Memory B cell (primary cell): ENCODE results near the gene RNF11.

Source experiments
- ATAC-seq: fragments of 150-1000 bp; cut with Tn5 transposase; 2 replicates; pipeline ENCODE4 v1.10.0; 2021; ENCODE audit warnings: low read depth, mild to moderate bottlenecking, moderate library complexity
- DNase-seq, 2 donors: peaks; one replicate each; pipeline ENCODE4 v3.0.0; 2022; ENCODE audit warnings: low spot score in 2 of 2
- H3K27ac Mint-ChIP-seq: one replicate; pipeline ENCODE4 v1.8.0; 2022; ENCODE audit warnings: mild to moderate bottlenecking, moderate library complexity, mixed read lengths
- H3K27me3 Mint-ChIP-seq: one replicate; pipeline ENCODE4 v1.8.0; 2022; ENCODE audit warnings: mixed read lengths
- H3K36me3 Mint-ChIP-seq: one replicate; pipeline ENCODE4 v1.8.0; 2022; ENCODE audit warnings: mild to moderate bottlenecking, mixed read lengths
- H3K4me1 Mint-ChIP-seq: one replicate; pipeline ENCODE4 v1.8.0; 2022; ENCODE audit warnings: mixed read lengths
- H3K4me3 Mint-ChIP-seq: one replicate; pipeline ENCODE4 v1.8.0; 2022; ENCODE audit warnings: mild to moderate bottlenecking, moderate library complexity, mixed read lengths
- H3K9me3 Mint-ChIP-seq: one replicate; pipeline ENCODE4 v1.8.0; 2022; ENCODE audit warnings: mixed read lengths

RNF11 gene

DNA sequence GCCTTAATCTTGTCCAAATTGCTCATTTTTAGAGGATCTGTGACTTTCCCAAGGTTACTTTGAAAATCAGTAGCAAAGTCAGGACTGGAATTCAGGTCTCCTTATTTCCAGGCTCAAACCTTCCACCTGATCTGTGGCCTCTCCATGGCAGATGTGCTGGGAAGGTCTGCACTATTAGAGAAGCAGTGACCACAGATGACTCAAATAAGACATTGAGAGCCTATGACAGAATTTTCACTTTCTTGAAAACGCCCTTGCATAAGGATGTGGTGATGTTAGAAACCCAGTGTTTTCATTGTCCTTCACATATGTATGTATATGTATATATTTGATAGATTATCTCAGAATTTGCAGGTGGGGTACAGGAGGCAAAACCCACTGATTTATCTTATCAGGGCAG is 49.0 kb downstream of the RNF11 start:
- no peak for ATAC-seq
- Mint-ChIP-seq H3K4me1 (no peaks in the 10 kb centered on the region), H3K27me3 (peaks cover 4% of the 10 kb centered on the region), H3K27ac (no peak overlapping the region), H3K36me3 (no peaks in the 10 kb centered on the region), H3K9me3 (no peaks in the 10 kb centered on the region), H3K4me3 (no peak overlapping the region)
- no peak for DNase-seq

DNA sequence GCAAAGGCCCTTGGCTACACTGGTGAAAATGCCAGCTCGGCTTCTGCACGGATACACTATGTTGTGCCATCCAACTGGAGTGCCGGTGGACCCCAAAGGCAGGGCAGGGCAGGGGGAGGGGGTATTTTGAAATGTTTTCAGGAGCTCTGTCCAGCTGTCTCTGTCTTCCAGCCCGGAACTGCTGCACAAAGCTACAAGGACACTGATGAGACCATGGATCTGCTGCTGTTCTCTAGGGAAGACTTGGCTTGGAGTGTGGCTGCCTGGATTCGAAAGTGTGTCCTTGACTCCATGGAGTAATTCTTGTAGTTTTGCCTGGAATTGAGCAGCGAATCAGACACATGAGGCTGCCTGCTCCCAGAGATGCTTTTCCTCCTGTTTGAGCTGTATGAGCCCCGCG is 51.9 kb downstream of the RNF11 start:
- Mint-ChIP-seq H3K36me3 (no peaks in the 10 kb centered on the region), H3K4me3 (no peak overlapping the region), H3K9me3 (no peaks in the 10 kb centered on the region), H3K27me3 (peaks cover 4% of the 10 kb centered on the region), H3K4me1 (no peaks in the 10 kb centered on the region), H3K27ac (no peak overlapping the region)
- no peak for ATAC-seq
- no peak for DNase-seq

DNA sequence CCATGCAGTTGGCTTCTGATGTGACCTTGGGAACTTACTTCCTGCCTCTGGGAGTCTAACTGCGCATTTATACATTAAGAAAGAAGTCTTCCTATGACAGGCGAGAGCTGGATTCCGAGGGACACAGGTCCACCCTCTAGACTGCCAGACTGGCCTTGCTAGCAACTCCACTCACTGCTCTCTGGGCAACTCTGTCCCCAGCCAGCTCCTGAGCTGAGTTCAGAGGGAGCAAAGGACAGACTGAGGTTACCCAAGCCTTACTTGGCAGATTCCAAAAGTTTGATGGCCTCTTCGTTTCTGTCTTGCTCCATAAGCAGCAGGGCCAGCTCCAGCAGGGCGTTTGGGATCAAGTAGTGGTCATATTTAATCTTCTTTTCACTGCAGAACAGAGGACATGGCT is 52.5 kb downstream of the RNF11 start:
- H3K9me3 Mint-ChIP-seq, result no peaks in the 10 kb centered on the region
- H3K4me3 Mint-ChIP-seq, result no peak overlapping the region
- DNase-seq (no peak), ATAC-seq (no peak)
- peaks cover 4% of the 10 kb centered on the region for H3K27me3 Mint-ChIP-seq
- H3K36me3 Mint-ChIP-seq, result no peaks in the 10 kb centered on the region
- no peaks in the 10 kb centered on the region for H3K4me1 Mint-ChIP-seq
- no peak overlapping the region for H3K27ac Mint-ChIP-seq

DNA sequence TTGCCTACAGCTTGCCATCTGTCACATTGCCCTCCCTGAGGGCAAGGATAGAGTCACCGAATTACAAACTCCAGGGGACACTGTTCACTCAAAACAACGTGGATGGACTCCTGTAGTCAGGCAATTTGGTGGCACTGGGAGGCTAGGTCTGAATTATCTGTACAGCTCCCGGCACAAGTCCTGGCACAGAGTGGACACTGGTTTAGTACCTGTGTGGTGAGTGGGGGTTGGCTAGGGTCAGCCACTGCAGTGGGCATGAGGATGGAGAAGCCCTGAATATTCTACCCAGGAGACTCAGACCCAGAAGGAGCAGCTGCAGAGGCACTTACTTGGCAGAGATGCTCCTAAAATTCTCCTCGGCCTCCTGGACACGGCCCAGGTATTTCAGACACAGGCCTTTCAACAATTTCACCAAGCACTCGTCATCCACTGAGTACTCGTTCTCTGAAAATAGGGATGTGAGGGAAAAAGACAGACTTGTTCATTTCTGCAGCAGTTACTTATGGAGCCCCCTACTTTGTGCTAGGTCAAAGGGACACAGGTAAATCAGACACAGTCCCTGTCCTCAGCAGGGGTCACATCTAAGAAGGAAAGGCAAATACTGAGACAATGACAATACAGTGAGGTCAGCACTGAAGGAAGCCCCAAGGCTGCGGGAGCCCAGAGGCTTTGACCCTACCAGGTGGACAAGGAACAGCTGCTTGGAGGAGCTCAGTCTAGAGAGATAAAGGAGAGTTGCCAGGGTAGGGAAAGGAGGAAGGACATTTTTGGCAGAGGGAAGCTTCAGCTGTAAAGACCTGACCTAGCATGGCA is 53.8 kb downstream of the RNF11 start:
- H3K27me3 Mint-ChIP-seq, result peaks cover 4% of the 10 kb centered on the region
- ATAC-seq (no peak), DNase-seq (no peak)
- H3K4me1 Mint-ChIP-seq, result no peaks in the 10 kb centered on the region
- H3K9me3 Mint-ChIP-seq, result no peaks in the 10 kb centered on the region
- H3K27ac Mint-ChIP-seq, result no peak overlapping the region
- H3K36me3 Mint-ChIP-seq, result no peaks in the 10 kb centered on the region
- H3K4me3 Mint-ChIP-seq, result no peak overlapping the region

DNA sequence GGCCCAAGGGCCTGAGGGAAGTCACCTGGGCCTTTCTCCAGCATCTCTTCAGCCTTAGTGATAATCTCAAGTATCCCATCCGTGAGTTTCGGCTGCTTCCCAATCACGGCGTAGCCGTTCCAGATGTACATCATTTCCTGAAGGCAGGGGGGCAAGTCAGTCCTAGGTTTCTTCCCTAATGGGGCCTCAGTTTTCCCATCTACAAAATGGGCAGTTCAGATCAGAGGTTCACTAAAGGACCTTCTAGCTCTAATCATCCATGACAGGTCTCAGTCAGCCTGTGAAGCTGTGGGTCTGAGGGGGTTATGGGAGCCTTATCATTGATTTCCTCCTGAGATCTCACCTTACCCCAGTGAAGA is 54.4 kb downstream of the RNF11 start:
- H3K4me3 Mint-ChIP-seq, result no peak overlapping the region
- H3K36me3 Mint-ChIP-seq, result no peaks in the 10 kb centered on the region
- no peaks in the 10 kb centered on the region for H3K4me1 Mint-ChIP-seq
- ATAC-seq (no peak), DNase-seq (no peak)
- H3K27ac Mint-ChIP-seq, result no peak overlapping the region
- H3K27me3 Mint-ChIP-seq, result peaks cover 4% of the 10 kb centered on the region
- no peaks in the 10 kb centered on the region for H3K9me3 Mint-ChIP-seq

DNA sequence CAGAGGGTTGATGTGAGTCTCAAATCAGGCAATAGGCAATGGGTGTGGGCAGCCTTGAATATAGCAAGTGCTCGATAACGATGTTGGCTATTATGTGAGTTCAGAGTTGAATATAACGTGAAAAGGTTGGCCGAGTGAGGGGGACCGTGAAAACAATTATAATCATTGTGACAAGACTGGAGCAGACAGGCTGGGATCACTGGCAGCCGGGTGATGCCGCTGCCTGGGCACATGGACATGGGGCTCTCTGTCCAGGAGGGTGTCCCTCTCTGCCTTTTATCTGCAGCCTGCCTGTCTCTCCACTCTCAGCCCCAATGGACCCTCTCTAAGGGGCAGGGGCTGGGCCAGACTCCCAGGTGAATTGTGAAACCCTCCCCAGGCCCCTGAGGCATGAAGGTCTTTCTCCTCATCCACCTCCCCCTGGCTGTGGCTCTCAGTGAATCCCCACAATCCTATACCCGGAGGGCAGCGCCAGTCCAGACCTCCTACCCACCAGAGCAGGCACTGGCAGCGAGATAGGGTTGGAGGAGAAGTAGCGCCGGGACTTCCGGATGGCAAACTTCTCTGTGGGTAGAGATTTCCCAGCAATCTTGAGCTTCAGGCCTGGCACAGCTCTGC is 57.9 kb downstream of the RNF11 start:
- no peak for DNase-seq
- Mint-ChIP-seq H3K27me3 (peaks cover 12% of the 10 kb centered on the region), H3K36me3 (no peaks in the 10 kb centered on the region), H3K27ac (no peak overlapping the region), H3K4me1 (peaks cover 13% of the 10 kb centered on the region), H3K4me3 (no peak overlapping the region), H3K9me3 (no peaks in the 10 kb centered on the region)
- ATAC-seq, result no peak

DNA sequence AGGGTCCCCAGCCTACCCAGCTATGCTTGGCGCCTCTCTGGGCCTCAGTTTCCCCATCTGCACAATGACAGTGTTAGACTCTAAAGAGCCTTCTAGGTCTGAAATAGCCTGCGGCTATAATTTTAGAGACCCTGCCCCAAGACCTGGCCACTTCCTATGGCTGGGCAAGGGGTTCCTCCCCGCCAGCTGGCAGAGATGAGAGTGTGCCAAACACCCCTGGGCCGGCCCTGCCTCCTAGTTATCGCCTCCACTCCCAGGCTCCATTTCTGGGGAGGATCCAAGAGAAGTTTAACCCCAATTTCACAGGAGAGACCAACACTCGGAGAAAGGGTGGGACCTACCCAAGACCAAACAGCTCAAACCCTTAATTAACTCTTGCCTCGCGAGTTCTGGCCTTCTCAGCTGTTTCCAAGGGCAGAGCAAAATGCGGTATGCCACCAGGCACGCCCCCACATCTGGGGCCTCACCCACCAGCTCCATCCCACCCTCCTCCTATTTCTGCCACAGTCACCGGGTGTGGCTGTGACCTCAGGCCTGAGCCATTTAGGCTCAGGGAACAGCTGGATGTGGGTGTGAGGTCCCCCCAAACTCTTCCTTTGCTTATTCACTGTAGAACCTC is 58.6 kb downstream of the RNF11 start:
- ATAC-seq, result no peak
- peaks cover 8% of the 10 kb centered on the region for H3K27me3 Mint-ChIP-seq
- H3K36me3 Mint-ChIP-seq, result no peaks in the 10 kb centered on the region
- peaks cover 13% of the 10 kb centered on the region for H3K4me1 Mint-ChIP-seq
- H3K4me3 Mint-ChIP-seq, result no peak overlapping the region
- H3K9me3 Mint-ChIP-seq, result no peaks in the 10 kb centered on the region
- no peak overlapping the region for H3K27ac Mint-ChIP-seq
- no peak for DNase-seq

DNA sequence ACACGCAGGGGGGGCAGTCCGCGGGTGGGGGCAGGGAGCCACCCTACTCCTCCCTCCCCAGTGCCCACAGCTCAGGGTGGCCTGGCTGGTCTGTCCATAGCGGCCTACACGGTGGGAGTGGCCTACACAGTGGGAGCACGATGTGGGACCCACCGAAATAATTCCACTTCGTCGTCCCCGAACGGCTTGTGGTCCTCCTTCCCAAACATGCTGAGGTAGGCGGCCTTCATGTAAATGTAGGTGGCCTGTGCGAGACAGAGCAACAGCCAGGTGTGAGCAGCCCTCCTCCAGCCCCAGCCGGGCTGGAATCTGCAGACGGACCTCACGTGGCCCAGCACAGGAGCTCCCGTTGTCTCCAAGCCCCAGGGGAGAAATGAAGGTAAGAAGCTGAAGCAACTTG is 59.9 kb downstream of the RNF11 start:
- no peak for DNase-seq
- Mint-ChIP-seq H3K9me3 (no peaks in the 10 kb centered on the region), H3K4me3 (peak overlapping the region; percentile 78), H3K27ac (peak overlapping the region; percentile 64), H3K36me3 (no peaks in the 10 kb centered on the region), H3K4me1 (peaks cover 13% of the 10 kb centered on the region), H3K27me3 (peaks cover 8% of the 10 kb centered on the region)
- no peak for ATAC-seq

DNA sequence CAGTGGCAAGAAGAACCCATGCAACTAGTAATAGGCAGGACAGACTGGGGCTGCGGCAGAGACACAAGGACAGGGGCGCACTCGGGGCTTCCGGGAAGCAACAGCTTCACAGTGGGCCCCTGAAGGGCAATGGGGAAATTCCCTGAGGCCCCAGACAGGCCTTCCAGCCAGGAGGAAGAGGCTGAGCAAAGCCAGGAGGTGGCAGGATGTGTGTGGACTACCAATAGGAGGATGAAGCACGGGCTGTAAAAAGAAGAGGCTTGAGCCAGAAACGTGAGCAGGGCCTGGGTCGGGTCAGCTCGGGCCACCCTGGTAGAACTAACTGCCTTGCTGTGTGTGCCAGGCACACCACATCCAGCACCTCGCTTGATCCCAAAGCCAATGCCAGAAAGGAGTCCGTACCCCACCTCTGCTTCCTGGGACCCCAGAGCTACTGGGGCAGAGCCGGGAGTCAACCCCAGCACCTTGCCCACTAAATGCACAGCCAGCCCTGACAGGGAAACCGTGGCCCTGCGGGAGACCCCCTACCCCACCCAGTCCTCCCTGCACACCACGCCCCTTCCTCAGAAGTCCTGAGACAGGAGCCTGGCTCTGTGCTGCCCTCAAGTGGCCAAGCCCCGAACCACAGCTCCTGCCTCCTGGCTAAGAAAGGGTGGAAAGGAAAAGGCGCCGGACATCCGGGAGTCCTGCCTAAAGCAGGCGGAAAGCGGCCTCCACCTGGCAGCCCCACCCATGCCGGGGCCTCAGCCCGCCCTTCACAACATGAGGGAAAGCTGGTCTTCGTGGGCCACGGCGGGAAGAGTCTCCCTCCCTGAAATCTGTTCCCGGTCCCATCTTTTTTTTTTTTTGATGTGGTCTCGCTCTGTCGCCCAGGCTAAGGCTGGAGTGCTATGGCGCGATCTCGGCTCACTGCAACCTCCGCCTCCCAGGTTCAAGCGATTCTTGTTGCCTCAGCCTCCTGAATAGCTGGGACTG is 60.6 kb downstream of the RNF11 start:
- ATAC-seq, result peak; percentile 71
- peaks cover 13% of the 10 kb centered on the region for H3K4me1 Mint-ChIP-seq
- peak; percentile 62 to 75 for DNase-seq
- peak overlapping the region; percentile 28 for H3K27ac Mint-ChIP-seq
- peak overlapping the region; percentile 78 for H3K4me3 Mint-ChIP-seq
- H3K36me3 Mint-ChIP-seq, result no peaks in the 10 kb centered on the region
- peaks cover 8% of the 10 kb centered on the region for H3K27me3 Mint-ChIP-seq
- no peaks in the 10 kb centered on the region for H3K9me3 Mint-ChIP-seq

DNA sequence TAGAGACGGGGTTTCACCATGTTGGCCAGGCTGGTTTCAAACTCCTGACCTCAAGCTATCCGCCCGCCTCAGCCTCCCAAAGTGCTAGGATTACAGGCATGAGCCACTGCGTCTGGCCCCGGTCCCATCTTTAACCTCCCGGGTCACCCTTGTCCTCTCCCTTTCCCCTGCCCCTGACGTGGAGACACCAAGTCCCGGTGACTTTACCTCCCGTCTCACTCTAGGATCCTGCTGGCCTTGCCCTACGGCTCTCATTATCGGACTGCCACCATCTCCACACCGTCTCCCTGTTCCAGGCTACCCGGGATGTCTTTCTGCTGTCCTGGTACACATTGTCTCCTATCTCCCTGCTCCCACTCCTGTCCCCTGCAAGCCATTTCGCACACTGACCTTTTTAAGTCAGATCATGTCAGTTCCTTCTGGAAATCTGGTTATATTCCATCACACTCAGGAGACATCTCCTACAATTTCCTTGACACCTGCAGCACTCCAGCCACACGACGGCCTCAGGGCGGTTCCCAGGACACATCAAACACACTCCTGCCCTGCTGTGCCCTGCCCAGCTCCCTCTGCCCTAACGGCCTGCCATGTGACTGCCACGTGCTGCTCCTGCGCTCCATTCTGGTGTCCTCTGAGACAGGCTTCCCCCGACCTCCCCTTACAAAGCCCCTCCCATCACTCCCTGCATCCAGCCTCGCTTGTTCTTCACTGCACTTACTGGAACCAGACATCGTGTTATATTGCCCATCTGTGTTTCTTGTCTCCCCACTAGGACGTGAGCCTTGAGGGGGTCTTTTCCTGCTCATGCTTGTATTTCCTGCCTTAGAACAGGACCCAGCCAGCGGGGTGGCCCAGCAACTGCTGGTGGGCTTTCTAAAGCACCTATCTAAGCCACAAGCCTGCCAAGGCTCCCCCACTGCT is 61.6 kb downstream of the RNF11 start:
- no peaks in the 10 kb centered on the region for H3K9me3 Mint-ChIP-seq
- no peaks in the 10 kb centered on the region for H3K36me3 Mint-ChIP-seq
- no peak for ATAC-seq
- H3K4me1 Mint-ChIP-seq, result peaks cover 13% of the 10 kb centered on the region
- H3K27me3 Mint-ChIP-seq, result peaks cover 8% of the 10 kb centered on the region
- H3K4me3 Mint-ChIP-seq, result peak overlapping the region; percentile 57
- no peak for DNase-seq
- H3K27ac Mint-ChIP-seq, result peak overlapping the region; percentile 5

DNA sequence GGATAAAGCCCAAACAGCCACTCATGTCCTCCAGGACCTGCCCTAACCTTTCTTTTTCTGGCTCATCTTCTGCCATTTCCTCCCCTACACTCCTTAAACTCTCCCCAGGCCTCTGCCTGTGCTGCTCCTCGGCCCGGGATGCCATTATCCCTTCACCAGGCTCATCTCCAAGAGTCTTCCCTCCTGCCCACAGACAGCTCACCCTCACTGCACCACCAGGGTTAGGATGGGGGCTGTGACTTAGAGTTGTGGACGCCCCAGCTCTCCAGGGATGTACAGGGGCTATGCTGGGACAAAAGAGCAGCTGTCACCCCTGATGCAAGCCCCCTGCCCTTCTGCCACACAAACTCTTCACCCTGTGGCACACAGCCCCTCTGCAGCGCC is 62.2 kb downstream of the RNF11 start:
- ATAC-seq, result no peak
- Mint-ChIP-seq H3K27me3 (peaks cover 8% of the 10 kb centered on the region), H3K36me3 (no peaks in the 10 kb centered on the region), H3K27ac (no peak overlapping the region), H3K4me3 (peak overlapping the region; percentile 59), H3K9me3 (no peaks in the 10 kb centered on the region), H3K4me1 (peaks cover 13% of the 10 kb centered on the region)
- no peak for DNase-seq

DNA sequence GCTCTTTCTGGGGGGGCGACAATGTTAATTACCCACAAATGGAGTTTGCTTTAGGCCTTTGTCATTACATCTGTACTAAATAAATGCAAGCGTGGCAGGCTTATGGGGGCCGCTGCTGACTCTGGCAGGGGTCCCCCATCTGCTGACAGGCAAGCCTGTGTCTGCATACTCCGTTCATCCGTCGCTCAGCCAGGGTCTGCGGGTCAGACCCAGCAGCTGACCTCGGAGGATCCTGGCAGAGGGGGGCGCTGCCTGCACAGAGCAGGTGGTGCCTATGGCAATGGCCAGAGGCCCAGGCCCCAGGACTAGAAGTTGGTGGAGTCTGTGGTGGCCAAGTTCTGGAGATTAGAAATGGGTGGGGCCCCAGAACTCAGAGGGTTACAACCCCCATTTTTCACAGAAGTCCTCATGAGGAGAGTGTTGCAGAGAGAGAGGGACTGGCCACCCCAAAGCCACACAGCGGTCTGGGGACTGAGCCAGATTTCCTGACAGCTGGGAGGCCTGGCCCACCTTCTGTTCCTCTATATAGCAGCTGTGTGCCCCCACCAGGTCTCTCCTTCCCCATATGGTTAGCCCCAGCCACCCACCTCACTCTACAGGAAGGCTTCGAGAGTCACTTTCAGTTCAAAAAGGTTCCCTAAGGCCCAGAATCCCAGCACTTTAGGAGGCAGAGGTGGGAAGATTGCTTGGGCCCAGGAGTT is 63.3 kb downstream of the RNF11 start:
- Mint-ChIP-seq H3K9me3 (no peaks in the 10 kb centered on the region), H3K27me3 (peaks cover 8% of the 10 kb centered on the region)
- no peak for ATAC-seq

More for the DNA sequence above, 63.3 kb downstream of the RNF11 start:
- no peaks in the 10 kb centered on the region for H3K36me3 Mint-ChIP-seq
- H3K4me3 Mint-ChIP-seq, result no peak overlapping the region
- no peak overlapping the region for H3K27ac Mint-ChIP-seq
- peaks cover 18% of the 10 kb centered on the region for H3K4me1 Mint-ChIP-seq
- DNase-seq, result no peak
